Measurements from ENCODE around the gene AVPI1. TPM values are rescaled to one million over a fixed set of nuclear protein-coding genes. Genes with fewer than 3 reads are reported as not detected.

AVPI1 gene
- total and polyA plus RNA-seq, 2 of the 13 experiments (the other 11 are each of a cell fraction or from before 2014, with no cell fraction given), result 39.8 to 61.2 TPM

- TF ChIP-seq ZBTB33 (CRISPR knock-in tag; IDR thresholded peaks at IDR 0.05), result peak; percentile 35; the same call in 1 of the 2 replicates
- peak; percentile 68; the same call in 1 of the 2 replicates for TF ChIP-seq PHF21A (CRISPR knock-in tag; IDR thresholded peaks at IDR 0.05)
- peak; percentile 34; the same call in 1 of the 2 replicates for TF ChIP-seq ZFP90 (CRISPR knock-in tag; IDR thresholded peaks at IDR 0.05; ENCODE audit: borderline replicate concordance)
- peak; percentile 81; the same call in 1 of the 2 replicates for TF ChIP-seq ZSCAN9 (CRISPR knock-in tag; IDR thresholded peaks at IDR 0.05; ENCODE audit: borderline replicate concordance)
- TF ChIP-seq ZNF782 (CRISPR knock-in tag; IDR thresholded peaks at IDR 0.05; ENCODE audit: borderline replicate concordance), result peak; percentile 61; the same call in 1 of the 2 replicates
- peak; percentile 86; the same call in 1 of the 2 replicates for TF ChIP-seq ZNF747 (CRISPR knock-in tag; IDR thresholded peaks at IDR 0.05; ENCODE audit: borderline replicate concordance)
- TF ChIP-seq ZNF75D (CRISPR knock-in tag; IDR thresholded peaks at IDR 0.05; ENCODE audit: borderline replicate concordance), result no peak
- TF ChIP-seq, protein P1, sequence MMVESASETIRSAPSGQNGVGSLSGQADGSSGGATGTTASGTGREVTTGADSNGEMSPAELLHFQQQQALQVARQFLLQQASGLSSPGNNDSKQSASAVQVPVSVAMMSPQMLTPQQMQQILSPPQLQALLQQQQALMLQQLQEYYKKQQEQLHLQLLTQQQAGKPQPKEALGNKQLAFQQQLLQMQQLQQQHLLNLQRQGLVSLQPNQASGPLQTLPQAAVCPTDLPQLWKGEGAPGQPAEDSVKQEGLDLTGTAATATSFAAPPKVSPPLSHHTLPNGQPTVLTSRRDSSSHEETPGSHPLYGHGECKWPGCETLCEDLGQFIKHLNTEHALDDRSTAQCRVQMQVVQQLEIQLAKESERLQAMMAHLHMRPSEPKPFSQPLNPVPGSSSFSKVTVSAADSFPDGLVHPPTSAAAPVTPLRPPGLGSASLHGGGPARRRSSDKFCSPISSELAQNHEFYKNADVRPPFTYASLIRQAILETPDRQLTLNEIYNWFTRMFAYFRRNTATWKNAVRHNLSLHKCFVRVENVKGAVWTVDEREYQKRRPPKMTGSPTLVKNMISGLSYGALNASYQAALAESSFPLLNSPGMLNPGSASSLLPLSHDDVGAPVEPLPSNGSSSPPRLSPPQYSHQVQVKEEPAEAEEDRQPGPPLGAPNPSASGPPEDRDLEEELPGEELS (CRISPR knock-in tag; IDR thresholded peaks at IDR 0.05), result peak; percentile 80
- TF ChIP-seq, protein P2, sequence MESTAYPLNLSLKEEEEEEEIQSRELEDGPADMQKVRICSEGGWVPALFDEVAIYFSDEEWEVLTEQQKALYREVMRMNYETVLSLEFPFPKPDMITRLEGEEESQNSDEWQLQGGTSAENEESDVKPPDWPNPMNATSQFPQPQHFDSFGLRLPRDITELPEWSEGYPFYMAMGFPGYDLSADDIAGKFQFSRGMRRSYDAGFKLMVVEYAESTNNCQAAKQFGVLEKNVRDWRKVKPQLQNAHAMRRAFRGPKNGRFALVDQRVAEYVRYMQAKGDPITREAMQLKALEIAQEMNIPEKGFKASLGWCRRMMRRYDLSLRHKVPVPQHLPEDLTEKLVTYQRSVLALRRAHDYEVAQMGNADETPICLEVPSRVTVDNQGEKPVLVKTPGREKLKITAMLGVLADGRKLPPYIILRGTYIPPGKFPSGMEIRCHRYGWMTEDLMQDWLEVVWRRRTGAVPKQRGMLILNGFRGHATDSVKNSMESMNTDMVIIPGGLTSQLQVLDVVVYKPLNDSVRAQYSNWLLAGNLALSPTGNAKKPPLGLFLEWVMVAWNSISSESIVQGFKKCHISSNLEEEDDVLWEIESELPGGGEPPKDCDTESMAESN (CRISPR knock-in tag; conservative IDR thresholded peaks at IDR 0.05), result peak; percentile 87
- 0 out of 2 replicates have a peak, but pooled peaks have one; percentile 73 for TF ChIP-seq SMAD9 (CRISPR knock-in tag; IDR thresholded peaks at IDR 0.05)
- TF ChIP-seq, protein P3, sequence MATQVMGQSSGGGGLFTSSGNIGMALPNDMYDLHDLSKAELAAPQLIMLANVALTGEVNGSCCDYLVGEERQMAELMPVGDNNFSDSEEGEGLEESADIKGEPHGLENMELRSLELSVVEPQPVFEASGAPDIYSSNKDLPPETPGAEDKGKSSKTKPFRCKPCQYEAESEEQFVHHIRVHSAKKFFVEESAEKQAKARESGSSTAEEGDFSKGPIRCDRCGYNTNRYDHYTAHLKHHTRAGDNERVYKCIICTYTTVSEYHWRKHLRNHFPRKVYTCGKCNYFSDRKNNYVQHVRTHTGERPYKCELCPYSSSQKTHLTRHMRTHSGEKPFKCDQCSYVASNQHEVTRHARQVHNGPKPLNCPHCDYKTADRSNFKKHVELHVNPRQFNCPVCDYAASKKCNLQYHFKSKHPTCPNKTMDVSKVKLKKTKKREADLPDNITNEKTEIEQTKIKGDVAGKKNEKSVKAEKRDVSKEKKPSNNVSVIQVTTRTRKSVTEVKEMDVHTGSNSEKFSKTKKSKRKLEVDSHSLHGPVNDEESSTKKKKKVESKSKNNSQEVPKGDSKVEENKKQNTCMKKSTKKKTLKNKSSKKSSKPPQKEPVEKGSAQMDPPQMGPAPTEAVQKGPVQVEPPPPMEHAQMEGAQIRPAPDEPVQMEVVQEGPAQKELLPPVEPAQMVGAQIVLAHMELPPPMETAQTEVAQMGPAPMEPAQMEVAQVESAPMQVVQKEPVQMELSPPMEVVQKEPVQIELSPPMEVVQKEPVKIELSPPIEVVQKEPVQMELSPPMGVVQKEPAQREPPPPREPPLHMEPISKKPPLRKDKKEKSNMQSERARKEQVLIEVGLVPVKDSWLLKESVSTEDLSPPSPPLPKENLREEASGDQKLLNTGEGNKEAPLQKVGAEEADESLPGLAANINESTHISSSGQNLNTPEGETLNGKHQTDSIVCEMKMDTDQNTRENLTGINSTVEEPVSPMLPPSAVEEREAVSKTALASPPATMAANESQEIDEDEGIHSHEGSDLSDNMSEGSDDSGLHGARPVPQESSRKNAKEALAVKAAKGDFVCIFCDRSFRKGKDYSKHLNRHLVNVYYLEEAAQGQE (IDR thresholded peaks at IDR 0.05; ENCODE audit: borderline replicate concordance in 1 of 2, low read depth in 1 of 2, low read length in 2 of 2), result peak in 1 of 2 experiments; percentile 66; a peak in 1 of 4 replicates
Observed at GRCh38 chr10:97686962-97687784, at the start of gene AVPI1 (continued).

All from HepG2 (cell line).